ENCODE data around the gene RNF10.
"Not testable (repeated sequence)": the region's sequence is repeated elsewhere in the genome, so short reads cannot be mapped to it uniquely, and the experiment has no call there.

The RNF10 gene

GRCh38 chr12:120534203-120534702 lies at the start of gene RNF10:
Gene RNF10 (plus strand): TSS chr12:120534356. CDS start chr12:120534812, 456 bp downstream.
- H3K4me3 ChIP-seq (ENCODE audit: low read depth, low read length), result peak within 1 kb of the TSS; percentile 75
- TF ChIP-seq CTCF (IDR thresholded peaks at IDR 0.05; ENCODE audit: control insufficient read depth, extremely low read depth, insufficient read depth), result no peak
- DNase-seq (ENCODE audit: low read depth), result peak; percentile 70

- no peak overlapping the region for H3K4me3 ChIP-seq (ENCODE audit: low read depth, low read length)
- DNase-seq (ENCODE audit: low read depth), result no peak
These were observed 47.9 kb upstream of the RNF10 start for GRCh38 chr12:120485961-120486881.

DNA sequence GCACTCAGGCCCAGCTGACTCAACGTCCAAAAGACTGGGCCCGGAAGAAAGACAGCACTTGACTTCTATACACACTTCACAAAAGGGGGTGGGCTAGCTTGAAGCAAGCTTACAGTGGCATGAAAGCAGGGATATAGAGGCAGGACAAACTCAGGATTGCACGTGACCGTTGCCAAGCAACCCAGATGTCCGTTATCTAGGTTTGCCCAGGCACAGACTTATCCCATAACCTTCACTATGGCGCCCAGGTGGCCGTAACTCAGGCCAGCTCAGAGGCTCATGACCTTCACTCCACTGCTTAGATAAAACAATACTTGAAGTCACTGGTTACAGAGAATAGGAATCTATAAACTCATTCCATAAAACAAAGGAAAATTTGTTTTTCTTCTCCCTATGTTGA lies 46.6 kb upstream of the RNF10 start:
- DNase-seq (ENCODE audit: low read depth); H3K4me3 ChIP-seq (ENCODE audit: low read depth, low read length): not testable (repeated sequence)

More at GRCh38 chr12:120485961-120486881, 47.9 kb upstream of the RNF10 start:
- no peak for TF ChIP-seq CTCF (IDR thresholded peaks at IDR 0.05; ENCODE audit: control insufficient read depth, extremely low read depth, insufficient read depth)

- DNase-seq (ENCODE audit: low read depth), result no peak
- TF ChIP-seq CTCF (IDR thresholded peaks at IDR 0.05; ENCODE audit: control insufficient read depth, extremely low read depth, insufficient read depth), result no peak
These were observed 46.0 kb upstream of the RNF10 start for GRCh38 chr12:120488057-120488640.

GRCh38 chr12:120489018-120489417 lies 45.1 kb upstream of the RNF10 start:
- no peak for TF ChIP-seq CTCF (IDR thresholded peaks at IDR 0.05; ENCODE audit: control insufficient read depth, extremely low read depth, insufficient read depth)
- peak; percentile 92 for DNase-seq (ENCODE audit: low read depth)
- H3K4me3 ChIP-seq (ENCODE audit: low read depth, low read length), result no peak overlapping the region

More at GRCh38 chr12:120488057-120488640, 46.0 kb upstream of the RNF10 start:
- H3K4me3 ChIP-seq (ENCODE audit: low read depth, low read length), result no peak overlapping the region

DNA sequence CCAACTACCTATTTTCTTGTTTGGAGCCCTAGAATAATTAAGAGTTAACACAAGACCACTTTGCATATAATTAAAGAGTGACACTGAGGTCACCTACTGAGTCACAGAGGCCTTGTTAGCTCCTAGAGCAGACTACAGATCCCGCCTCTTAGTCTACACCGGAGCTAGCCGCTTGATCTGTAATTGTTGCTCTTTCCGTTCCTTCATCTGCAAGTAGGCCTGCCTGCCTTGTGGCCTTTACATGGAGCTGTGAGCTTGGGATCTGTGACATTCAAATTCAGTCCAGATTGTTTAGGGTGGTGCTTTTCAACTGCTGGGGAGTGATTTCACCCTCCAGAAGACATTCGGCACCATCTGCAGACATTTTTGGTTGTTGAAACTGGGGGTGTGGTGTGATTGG lies 43.8 kb upstream of the RNF10 start:
- no peak for DNase-seq (ENCODE audit: low read depth)
- no peak overlapping the region for H3K4me3 ChIP-seq (ENCODE audit: low read depth, low read length)
- no peak for TF ChIP-seq CTCF (IDR thresholded peaks at IDR 0.05; ENCODE audit: control insufficient read depth, extremely low read depth, insufficient read depth)

GRCh38 chr12:120490833-120491512 lies 43.2 kb upstream of the RNF10 start:
- no peak for DNase-seq (ENCODE audit: low read depth)
- TF ChIP-seq CTCF (IDR thresholded peaks at IDR 0.05; ENCODE audit: control insufficient read depth, extremely low read depth, insufficient read depth), result no peak
- H3K4me3 ChIP-seq (ENCODE audit: low read depth, low read length), result no peak overlapping the region
